SK-MEL-5 (cell line): Measurements from ENCODE around the gene PRRT3. TPM values are rescaled to one million over a fixed set of nuclear protein-coding genes. Genes with fewer than 3 reads are reported as not detected.

Experiments
- DNase-seq: peaks from one replicate; pipeline ENCODE4 v3.0.0-alpha.2; 2016; ENCODE audit warnings: low read depth, low spot score
- in situ Hi-C: cut with HindIII; loops from 2 replicates; pipeline ENCODE4 v1.10.0; 2016; ENCODE audit warnings: low sequenced_read_pairs, high pct_unique_total_duplicates, low pct_unique_long_range_greater_than_20kb
- total RNA-seq: library from RNA; depleted of rRNA; stranded (reverse); fragments of >200 nt; shearing (Covaris generic); gene quantifications from 2 replicates; pipeline ENCODE4 v1.2.3, GENCODE V29; 2014

The PRRT3 gene
- total RNA-seq, 1 experiment from 2014 or later = 0.34 TPM

DNA sequence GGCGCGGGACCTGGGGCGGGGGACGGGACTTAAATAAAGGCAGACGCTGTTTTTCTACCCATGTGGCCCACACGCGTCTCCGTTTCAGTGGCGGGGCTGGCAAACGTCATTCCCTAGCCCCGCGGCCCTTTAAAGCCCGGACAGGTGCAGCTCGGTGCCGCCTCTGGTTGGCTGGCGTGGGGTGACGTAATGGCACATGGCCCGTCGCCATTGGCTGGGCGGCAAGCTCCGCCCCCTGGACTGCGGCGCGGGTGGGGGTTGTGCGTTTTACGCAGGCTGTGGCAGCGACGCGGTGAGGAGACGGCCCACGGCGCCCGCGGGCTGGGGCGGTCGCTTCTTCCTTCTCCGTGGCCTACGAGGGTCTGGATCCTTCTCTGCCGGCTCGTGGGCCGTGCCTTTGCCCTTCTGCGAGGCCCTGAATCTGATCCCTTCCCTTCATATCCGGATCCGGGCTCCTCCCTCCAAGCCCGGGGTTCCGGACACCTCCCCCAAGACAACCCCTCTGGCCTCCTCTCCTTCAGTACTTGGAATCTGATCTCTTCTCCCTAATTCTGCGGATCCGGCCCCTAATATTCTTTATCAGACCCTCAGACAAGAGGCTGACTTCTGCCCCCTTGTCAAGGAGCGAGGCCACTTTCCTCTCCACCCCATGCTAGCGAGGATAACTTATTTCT, 18.5 kb downstream of the PRRT3 start, which contains the start of gene CRELD1:
TSS of gene CRELD1 (plus strand) at position 274 of the 674 bp plus-strand sequence. CDS start 605 bp downstream, outside the sequence.
- DNase-seq = peak; percentile 92

DNA sequence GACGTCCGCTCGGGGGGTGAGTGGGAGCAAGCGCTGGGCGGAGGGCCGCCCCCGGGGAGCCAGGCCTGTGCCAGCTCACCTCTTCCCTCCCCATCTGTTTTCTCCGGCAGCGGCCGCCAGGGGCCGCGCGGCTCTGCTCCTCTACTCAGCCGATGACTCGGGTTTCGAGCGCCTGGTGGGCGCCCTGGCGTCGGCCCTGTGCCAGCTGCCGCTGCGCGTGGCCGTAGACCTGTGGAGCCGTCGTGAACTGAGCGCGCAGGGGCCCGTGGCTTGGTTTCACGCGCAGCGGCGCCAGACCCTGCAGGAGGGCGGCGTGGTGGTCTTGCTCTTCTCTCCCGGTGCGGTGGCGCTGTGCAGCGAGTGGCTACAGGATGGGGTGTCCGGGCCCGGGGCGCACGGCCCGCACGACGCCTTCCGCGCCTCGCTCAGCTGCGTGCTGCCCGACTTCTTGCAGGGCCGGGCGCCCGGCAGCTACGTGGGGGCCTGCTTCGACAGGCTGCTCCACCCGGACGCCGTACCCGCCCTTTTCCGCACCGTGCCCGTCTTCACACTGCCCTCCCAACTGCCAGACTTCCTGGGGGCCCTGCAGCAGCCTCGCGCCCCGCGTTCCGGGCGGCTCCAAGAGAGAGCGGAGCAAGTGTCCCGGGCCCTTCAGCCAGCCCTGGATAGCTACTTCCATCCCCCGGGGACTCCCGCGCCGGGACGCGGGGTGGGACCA, 19.2 kb downstream of the PRRT3 start:
- DNase-seq = peak; percentile 70
- in situ Hi-C loops = no loop called here

More for the DNA sequence above, 18.5 kb downstream of the PRRT3 start, which contains the start of gene CRELD1:
- in situ Hi-C loops = no loop called here

- no peak for DNase-seq
- in situ Hi-C loops = no loop called here
Measured at GRCh38 chr3:9932535-9932842, 19.7 kb downstream of the PRRT3 start.

DNA sequence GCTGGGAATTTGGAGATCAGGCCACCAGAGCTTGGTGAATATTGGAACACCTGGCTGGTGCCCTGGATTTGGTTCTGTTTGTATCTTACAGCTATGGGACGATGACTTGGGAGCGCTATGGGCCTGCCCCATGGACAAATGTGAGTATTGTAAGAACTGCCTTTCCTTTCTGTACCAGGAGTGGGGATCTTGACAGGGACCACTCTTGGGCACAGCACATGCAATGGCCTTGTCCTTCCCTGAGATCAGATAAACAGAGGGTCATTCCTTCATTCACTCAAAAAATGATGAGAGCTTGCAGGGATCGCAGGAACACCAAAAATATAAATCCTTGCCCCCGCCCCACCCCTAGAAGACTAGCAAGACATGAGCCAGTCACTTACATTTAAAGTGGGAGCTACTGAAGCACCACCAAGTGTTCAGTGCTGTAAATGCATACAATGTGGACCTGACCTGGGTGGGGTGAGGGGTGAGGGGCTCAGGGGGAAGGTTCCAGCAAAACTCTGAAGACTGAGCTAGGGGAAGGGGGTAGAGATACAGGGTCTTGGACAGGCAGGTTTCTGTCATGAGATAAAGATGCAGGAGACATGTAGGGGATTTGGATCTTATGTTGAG, 21.3 kb downstream of the PRRT3 start:
- in situ Hi-C loops = no loop called here
- DNase-seq = peak; percentile 50

DNA sequence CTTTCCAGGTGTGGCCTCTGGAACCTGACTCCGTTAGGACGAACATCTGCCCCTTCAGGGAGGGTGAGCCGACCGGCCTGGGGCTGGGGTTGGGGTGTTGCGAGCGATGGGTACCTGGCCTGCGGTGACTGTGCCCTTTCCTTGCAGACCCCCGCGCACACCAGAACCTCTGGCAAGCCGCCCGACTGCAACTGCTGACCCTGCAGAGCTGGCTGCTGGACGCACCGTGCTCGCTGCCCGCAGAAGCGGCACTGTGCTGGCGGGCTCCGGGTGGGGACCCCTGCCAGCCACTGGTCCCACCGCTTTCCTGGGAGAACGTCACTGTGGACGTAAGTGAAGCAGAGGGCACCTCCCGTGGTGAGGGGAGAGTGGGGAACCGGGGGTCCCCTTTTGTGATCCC, 24.1 kb downstream of the PRRT3 start:
- in situ Hi-C loops = no loop called here

DNA sequence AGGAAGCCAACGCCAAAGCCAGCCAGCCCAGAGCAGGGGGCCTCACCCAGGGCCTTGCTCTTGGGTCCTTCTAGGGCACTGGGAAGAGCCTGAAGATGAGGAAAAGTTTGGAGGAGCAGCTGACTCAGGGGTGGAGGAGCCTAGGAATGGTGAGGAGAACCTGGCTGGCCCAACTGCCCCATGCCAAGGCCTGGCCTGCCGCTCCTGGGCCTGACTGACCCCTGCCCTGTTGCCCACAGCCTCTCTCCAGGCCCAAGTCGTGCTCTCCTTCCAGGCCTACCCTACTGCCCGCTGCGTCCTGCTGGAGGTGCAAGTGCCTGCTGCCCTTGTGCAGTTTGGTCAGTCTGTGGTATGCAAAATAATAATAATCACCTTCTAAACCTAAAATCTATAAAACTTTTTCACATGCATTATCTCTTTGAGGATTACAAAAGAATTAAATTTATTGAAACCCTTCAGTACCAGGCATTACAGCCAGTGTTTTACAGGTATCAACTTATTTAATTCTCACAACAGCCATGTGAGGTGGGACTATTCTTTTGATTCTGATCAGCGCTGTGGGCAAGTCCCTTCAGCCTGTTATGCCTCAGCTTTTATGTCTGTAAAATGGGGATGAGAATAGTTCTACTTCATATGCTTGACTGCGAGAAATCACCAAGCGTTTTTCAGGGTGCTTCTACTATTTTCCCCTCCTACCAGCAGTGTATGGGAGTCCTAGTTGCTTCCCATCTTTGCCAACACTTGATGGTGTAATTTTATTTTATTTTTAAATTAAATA, 33.8 kb downstream of the PRRT3 start:
- no peak for DNase-seq
- in situ Hi-C loops = no loop called here

More for the DNA sequence above, 24.1 kb downstream of the PRRT3 start:
- no peak for DNase-seq

- no peak for DNase-seq
- in situ Hi-C loops = no loop called here
Measured at GRCh38 chr3:9917820-9918219, 34.4 kb downstream of the PRRT3 start.

- in situ Hi-C loops = no loop called here
- peak; percentile 81 for DNase-seq
Measured at GRCh38 chr3:9916734-9917680, 35.2 kb downstream of the PRRT3 start, which contains the start of gene IL17RC. Gene IL17RC, plus strand, starts transcription at chr3:9917098. Its CDS starts 218 bp downstream, at chr3:9917316.

DNA sequence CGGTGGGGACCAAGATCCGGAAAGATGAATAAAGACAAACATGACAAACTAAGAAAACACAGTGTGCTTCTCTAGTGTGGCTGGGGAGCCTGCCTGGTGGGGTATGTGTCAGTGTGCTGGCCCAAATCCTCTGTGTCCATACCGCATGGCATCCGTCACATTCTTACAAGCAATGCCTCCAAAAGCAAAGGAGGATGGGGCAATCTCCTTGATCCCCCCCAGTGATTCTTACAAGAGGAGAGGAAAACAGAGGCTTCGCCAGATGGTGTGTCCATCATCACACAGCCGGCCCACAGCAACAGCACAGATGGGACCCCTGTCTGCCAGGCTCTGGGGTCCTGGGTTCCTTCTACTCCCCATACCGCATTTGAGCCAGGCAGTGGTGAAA, 35.9 kb downstream of the PRRT3 start:
- in situ Hi-C loops = no loop called here
- DNase-seq = no peak

DNA sequence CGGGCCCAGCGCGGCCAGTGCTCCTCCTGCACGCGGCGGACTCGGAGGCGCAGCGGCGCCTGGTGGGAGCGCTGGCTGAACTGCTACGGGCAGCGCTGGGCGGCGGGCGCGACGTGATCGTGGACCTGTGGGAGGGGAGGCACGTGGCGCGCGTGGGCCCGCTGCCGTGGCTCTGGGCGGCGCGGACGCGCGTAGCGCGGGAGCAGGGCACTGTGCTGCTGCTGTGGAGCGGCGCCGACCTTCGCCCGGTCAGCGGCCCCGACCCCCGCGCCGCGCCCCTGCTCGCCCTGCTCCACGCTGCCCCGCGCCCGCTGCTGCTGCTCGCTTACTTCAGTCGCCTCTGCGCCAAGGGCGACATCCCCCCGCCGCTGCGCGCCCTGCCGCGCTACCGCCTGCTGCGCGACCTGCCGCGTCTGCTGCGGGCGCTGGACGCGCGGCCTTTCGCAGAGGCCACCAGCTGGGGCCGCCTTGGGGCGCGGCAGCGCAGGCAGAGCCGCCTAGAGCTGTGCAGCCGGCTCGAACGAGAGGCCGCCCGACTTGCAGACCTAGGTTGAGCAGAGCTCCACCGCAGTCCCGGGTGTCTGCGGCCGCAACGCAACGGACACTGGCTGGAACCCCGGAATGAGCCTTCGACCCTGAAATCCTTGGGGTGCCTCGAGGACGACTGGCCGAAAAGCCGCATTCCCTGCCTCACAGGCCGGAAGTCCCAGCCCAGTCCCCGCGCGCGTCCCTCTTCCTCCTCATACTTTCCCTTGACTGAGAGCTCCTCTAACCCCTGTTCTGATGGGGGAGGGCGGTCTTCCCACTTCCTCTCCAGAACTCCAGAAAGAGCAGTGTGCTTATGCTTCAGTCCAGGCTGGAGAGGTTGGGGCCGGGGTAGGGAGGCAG, 36.7 kb downstream of the PRRT3 start:
- peak; percentile 32 for DNase-seq
- in situ Hi-C loops = no loop called here

DNA sequence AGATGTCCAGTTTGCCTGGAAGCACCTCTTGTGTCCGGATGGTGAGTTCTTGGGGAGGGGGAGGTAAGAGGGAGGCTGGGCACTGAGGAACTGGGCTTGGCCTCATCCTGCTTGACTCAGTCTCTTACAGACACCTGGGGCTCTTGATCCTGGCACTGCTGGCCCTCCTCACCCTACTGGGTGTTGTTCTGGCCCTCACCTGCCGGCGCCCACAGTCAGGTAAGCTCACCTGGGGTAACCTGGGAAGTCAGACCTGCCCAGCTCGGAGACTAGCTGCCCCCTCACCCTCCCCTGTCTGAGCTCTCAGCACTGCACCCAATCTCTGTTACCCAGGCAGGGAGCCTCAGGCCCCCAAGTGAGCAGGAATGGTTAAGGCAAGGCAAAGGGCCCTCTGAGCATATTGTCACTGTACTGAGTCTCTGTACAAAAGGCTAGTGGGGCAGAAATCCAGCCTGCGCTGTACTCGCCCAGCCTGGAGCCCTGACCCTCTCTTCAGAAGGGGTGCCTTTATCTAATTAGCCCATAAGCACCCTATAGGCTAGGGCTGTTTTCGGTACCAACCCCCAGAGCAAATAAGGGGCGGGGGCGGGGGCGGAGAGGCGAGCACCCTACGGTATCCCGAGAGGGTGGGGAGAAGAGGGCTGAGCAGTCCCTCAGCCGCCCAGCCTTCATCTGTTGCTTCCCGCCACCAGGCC, 37.5 kb downstream of the PRRT3 start:
- no peak for DNase-seq
- in situ Hi-C loops = no loop called here

- in situ Hi-C loops = no loop called here
- no peak for DNase-seq
Measured at GRCh38 chr3:9914011-9914410, 38.2 kb downstream of the PRRT3 start.

DNA sequence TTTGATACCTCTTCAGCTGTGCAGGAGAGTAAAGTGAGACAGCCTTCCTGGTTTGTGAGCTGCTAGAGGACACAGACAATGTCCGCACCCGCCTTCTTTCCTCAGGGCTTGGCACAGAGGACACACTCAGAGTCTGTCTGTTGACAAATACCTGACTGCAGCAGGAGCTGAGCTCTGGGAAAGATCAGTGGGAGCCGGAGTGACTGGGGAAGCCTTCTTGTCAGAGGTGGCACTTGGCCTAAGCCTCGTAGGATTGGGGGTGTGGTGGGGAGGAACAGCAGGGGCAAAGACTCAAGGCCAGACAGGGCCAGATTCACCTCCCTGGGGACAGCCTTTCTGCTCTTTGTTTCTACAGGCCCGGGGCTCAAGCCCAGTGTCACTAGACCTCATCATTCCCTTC, 38.6 kb downstream of the PRRT3 start:
- in situ Hi-C loops = no loop called here
- no peak for DNase-seq

GRCh38 chr3:9912294-9912935, 39.8 kb downstream of the PRRT3 start:
- DNase-seq = no peak
- in situ Hi-C loops = no loop called here

DNA sequence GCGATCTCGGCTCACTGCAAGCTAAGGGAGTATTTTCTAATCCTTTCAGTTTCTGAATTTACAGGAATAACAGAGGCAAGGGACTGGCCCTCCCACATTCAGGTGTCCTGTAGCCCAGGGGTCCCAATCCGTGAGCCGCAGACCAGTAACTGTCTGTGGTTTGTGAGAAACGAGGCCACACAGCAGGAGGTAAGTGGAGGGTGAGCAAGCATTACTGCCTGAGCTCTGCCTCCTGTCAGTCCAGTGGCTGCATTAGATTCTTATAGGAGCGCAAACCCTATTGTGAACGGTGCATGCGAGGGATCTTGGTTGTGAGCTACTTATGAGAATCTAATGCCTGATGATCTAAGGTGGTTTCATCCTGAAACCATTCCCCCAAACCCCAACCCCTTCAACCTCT, 40.3 kb downstream of the PRRT3 start:
- in situ Hi-C loops = no loop called here
- no peak for DNase-seq
